ENCODE data around the gene ZDHHC23. TPM values are rescaled to one million over a fixed set of nuclear protein-coding genes. Genes with fewer than 3 reads are reported as not detected.

The ZDHHC23 gene
- total RNA-seq, 2 donors from 2014 or later = 14.6 to 15.9 TPM

DNA sequence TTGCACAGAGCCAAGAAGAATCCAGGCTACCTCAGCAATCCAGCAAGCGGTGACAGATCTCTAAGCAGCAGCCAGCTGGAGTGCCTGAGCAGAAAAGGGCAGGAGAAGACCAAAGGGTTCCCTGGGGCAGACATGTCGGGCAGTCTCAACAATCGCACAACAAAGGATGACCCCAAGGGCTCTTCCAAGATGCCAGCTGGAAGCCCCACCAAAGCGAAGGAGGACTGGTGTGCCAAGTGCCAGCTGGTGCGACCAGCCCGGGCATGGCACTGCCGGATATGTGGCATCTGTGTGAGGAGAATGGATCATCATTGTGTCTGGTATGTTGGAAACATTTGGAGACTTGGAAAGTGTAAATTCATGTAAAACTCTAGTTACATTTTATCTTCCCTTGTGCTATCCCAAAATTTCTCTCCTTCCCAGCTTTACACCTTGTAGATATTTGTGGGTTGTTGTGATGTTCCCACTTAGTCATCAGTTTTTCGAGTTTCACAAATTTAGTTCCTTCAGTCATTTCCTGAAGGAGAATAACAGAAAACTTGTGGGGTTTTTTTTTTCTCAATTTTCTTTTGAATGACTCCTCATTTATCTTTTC is 6.4 kb downstream of the ZDHHC23 start:
- H3K27me3 Mint-ChIP-seq (ENCODE audit: insufficient read depth) = peaks cover 6% of the 10 kb centered on the region
- H3K9me3 Mint-ChIP-seq = no peaks in the 10 kb centered on the region

GRCh38 chr3:113963879-113964278 is 16.1 kb downstream of the ZDHHC23 start:
- H3K9me3 ChIP-seq (ENCODE audit: control insufficient read depth, low read length) = no peaks in the 10 kb centered on the region
- Mint-ChIP-seq H3K9me3 (no peaks in the 10 kb centered on the region), H3K4me3 (no peak overlapping the region), H3K36me3 (ENCODE audit: low read depth) (peaks cover 19% of the 10 kb centered on the region), H3K27ac (no peak overlapping the region), H3K27me3 (ENCODE audit: insufficient read depth) (no peaks in the 10 kb centered on the region), H3K4me1 (peaks cover 4% of the 10 kb centered on the region)
- no peak overlapping the region for H3K9ac ChIP-seq (ENCODE audit: extremely low read depth, low read length, poor library complexity, severe bottlenecking)
- no peak for DNase-seq
- H3K36me3 ChIP-seq (ENCODE audit: control insufficient read depth, insufficient read depth, low read length) = no peaks in the 10 kb centered on the region
- H3K27me3 ChIP-seq (ENCODE audit: control insufficient read depth, insufficient read depth, low read length, poor library complexity, severe bottlenecking) = no peaks in the 10 kb centered on the region
- TF ChIP-seq, protein P1, sequence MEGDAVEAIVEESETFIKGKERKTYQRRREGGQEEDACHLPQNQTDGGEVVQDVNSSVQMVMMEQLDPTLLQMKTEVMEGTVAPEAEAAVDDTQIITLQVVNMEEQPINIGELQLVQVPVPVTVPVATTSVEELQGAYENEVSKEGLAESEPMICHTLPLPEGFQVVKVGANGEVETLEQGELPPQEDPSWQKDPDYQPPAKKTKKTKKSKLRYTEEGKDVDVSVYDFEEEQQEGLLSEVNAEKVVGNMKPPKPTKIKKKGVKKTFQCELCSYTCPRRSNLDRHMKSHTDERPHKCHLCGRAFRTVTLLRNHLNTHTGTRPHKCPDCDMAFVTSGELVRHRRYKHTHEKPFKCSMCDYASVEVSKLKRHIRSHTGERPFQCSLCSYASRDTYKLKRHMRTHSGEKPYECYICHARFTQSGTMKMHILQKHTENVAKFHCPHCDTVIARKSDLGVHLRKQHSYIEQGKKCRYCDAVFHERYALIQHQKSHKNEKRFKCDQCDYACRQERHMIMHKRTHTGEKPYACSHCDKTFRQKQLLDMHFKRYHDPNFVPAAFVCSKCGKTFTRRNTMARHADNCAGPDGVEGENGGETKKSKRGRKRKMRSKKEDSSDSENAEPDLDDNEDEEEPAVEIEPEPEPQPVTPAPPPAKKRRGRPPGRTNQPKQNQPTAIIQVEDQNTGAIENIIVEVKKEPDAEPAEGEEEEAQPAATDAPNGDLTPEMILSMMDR (conservative IDR thresholded peaks at IDR 0.05) = no peak
- no peaks in the 10 kb centered on the region for H3K4me1 ChIP-seq (ENCODE audit: control insufficient read depth, insufficient read depth, low read length)
- 100% methylated on average over 1 to 3 of the region's 3 CpGs for WGBS, 2 experiments (ENCODE audit: insufficient coverage in 1 of 2, insufficient read length in 1 of 2)
- no peak overlapping the region for H3K4me3 ChIP-seq (ENCODE audit: low read length)
- H3K27ac ChIP-seq (ENCODE audit: low read depth, low read length) = no peak overlapping the region

More for the DNA sequence above, 6.4 kb downstream of the ZDHHC23 start:
- Histone ChIP-seq H3K27ac (ENCODE audit: low read depth, low read length) (no peak overlapping the region), H3K9ac (ENCODE audit: extremely low read depth, low read length, poor library complexity, severe bottlenecking) (no peak overlapping the region), H3K4me1 (ENCODE audit: control insufficient read depth, insufficient read depth, low read length) (no peaks in the 10 kb centered on the region), H3K9me3 (ENCODE audit: control insufficient read depth, low read length) (no peaks in the 10 kb centered on the region), H3K27me3 (ENCODE audit: control insufficient read depth, insufficient read depth, low read length, poor library complexity, severe bottlenecking) (peaks cover 12% of the 10 kb centered on the region), H3K36me3 (ENCODE audit: control insufficient read depth, insufficient read depth, low read length) (no peaks in the 10 kb centered on the region), H3K4me3 (ENCODE audit: low read length) (no peak overlapping the region)
- no peaks in the 10 kb centered on the region for H3K4me1 Mint-ChIP-seq
- TF ChIP-seq, protein P1 (conservative IDR thresholded peaks at IDR 0.05) = no peak
- no peak for DNase-seq
- no peak overlapping the region for H3K27ac Mint-ChIP-seq
- WGBS, 2 experiments (ENCODE audit: insufficient coverage in 1 of 2, insufficient read length in 1 of 2) = 83 to 92% methylated on average over 4 to 7 of the region's 8 CpGs
- H3K36me3 Mint-ChIP-seq (ENCODE audit: low read depth) = peaks cover 22% of the 10 kb centered on the region
- H3K4me3 Mint-ChIP-seq = no peak overlapping the region

GRCh38 chr3:113966172-113966571 is 18.4 kb downstream of the ZDHHC23 start:
- Histone ChIP-seq H3K4me3 (ENCODE audit: low read length) (no peak overlapping the region), H3K27me3 (ENCODE audit: control insufficient read depth, insufficient read depth, low read length, poor library complexity, severe bottlenecking) (no peaks in the 10 kb centered on the region), H3K36me3 (ENCODE audit: control insufficient read depth, insufficient read depth, low read length) (no peaks in the 10 kb centered on the region), H3K4me1 (ENCODE audit: control insufficient read depth, insufficient read depth, low read length) (no peaks in the 10 kb centered on the region), H3K27ac (ENCODE audit: low read depth, low read length) (no peak overlapping the region), H3K9me3 (ENCODE audit: control insufficient read depth, low read length) (no peaks in the 10 kb centered on the region), H3K9ac (ENCODE audit: extremely low read depth, low read length, poor library complexity, severe bottlenecking) (no peak overlapping the region)
- Mint-ChIP-seq H3K27ac (no peak overlapping the region), H3K9me3 (peaks cover under 1% of the 10 kb centered on the region), H3K36me3 (ENCODE audit: low read depth) (peaks cover under 1% of the 10 kb centered on the region), H3K4me3 (no peak overlapping the region), H3K4me1 (peaks cover 4% of the 10 kb centered on the region), H3K27me3 (ENCODE audit: insufficient read depth) (no peaks in the 10 kb centered on the region)
- peak; percentile 58 for DNase-seq
- TF ChIP-seq, protein P1 (conservative IDR thresholded peaks at IDR 0.05) = peak; percentile 65
- WGBS, 2 experiments (ENCODE audit: insufficient coverage in 1 of 2, insufficient read length in 1 of 2) = 93 to 100% methylated on average over 2 of the region's 2 CpGs

Data from endodermal cell (in vitro differentiated cells).